GM12878 (cell line): Measurements from ENCODE around the gene NCBP3. TPM values are rescaled to one million over a fixed set of nuclear protein-coding genes. Genes with fewer than 3 reads are reported as not detected.
A peak's percentile ranks its signal among the peaks of the same experiment; 100 is the strongest.

Experiments used
- CEBPZ ChIP-seq: fragments of 150-350 bp; IDR thresholded peaks from 2 replicates; pipeline ENCODE4 v1.6.1; 2016; ENCODE audit warnings: low read depth, low read length
- GATAD2B ChIP-seq: fragments of 450-650 bp; conservative IDR thresholded peaks from 2 replicates; pipeline ENCODE4 v1.6.1; 2017; ENCODE audit warnings: low read depth, mild to moderate bottlenecking, moderate library complexity
- HCFC1 ChIP-seq: fragments of 150-350 bp; IDR thresholded peaks from 2 replicates; pipeline ENCODE4 v1.6.1; 2014; ENCODE audit warnings: low read length
- HDAC6 ChIP-seq: fragments of 200-600 bp; sonication (generic); IDR thresholded peaks from one replicate; pipeline ENCODE4 v1.8.0; 2017; ENCODE audit warnings: antibody characterized with exemption; ENCODE audit not compliant: unreplicated experiment
- HDGF ChIP-seq: fragments of 450-650 bp; IDR thresholded peaks from 2 replicates; pipeline ENCODE4 v1.6.1; 2016; ENCODE audit warnings: antibody characterized with exemption
- MTA3 ChIP-seq: IDR thresholded peaks from 2 replicates; pipeline ENCODE4 v1.6.1; 2012; ENCODE audit warnings: low read length, inconsistent platforms, borderline replicate concordance
- NFIC ChIP-seq: IDR thresholded peaks from 2 replicates; pipeline ENCODE4 v1.6.1; 2012; ENCODE audit warnings: low read depth, mild to moderate bottlenecking, inconsistent platforms, low read length, moderate library complexity
- NR2C2 ChIP-seq: IDR thresholded peaks from 2 replicates; pipeline ENCODE4 v1.6.1; 2011; ENCODE audit warnings: borderline replicate concordance, low read depth; ENCODE audit not compliant: control insufficient read depth, insufficient read length
- PML ChIP-seq: IDR thresholded peaks from 2 replicates; pipeline ENCODE4 v1.6.1; 2012; ENCODE audit warnings: low read length, inconsistent platforms
- POLR2AphosphoS2 ChIP-seq: IDR thresholded peaks from 2 replicates; pipeline ENCODE4 v1.6.1; 2011; ENCODE audit warnings: low read depth, mild to moderate bottlenecking, low read length, improper control_type of control experiment, moderate library complexity
- RAD51 ChIP-seq: fragments of 450-650 bp; IDR thresholded peaks from 2 replicates; pipeline ENCODE4 v1.6.1; 2016; ENCODE audit warnings: moderate library complexity, mild to moderate bottlenecking, inconsistent platforms
- RB1 ChIP-seq: fragments of 450-650 bp; formaldehyde crosslinking; IDR thresholded peaks from 2 replicates; pipeline ENCODE4 v1.6.1; 2017; ENCODE audit warnings: mild to moderate bottlenecking, borderline replicate concordance
- RELB ChIP-seq: fragments of 450-650 bp; IDR thresholded peaks from 2 replicates; pipeline ENCODE4 v1.6.1; 2017; ENCODE audit warnings: low read depth, mild to moderate bottlenecking, moderate library complexity
- SMAD5 ChIP-seq: IDR thresholded peaks from 2 replicates; pipeline ENCODE4 v1.6.1; 2016; ENCODE audit warnings: antibody characterized with exemption, low read depth
- SMARCA5 ChIP-seq: fragments of 450-650 bp; IDR thresholded peaks from 2 replicates; pipeline ENCODE4 v1.6.1; 2017; ENCODE audit warnings: mild to moderate bottlenecking
- SMC3 ChIP-seq: IDR thresholded peaks from 2 replicates; pipeline ENCODE4 v1.6.1; 2011; ENCODE audit warnings: low read length, improper control_type of control experiment, borderline replicate concordance
- SP1 ChIP-seq: IDR thresholded peaks from one replicate; pipeline ENCODE4 v1.6.1; 2011; ENCODE audit warnings: low read depth, low read length
- SREBF1 ChIP-seq: IDR thresholded peaks from 2 replicates; pipeline ENCODE4 v1.6.1; 2012; ENCODE audit warnings: mild to moderate bottlenecking, low read length
- SRF ChIP-seq, 2 experiments: IDR thresholded peaks; 2 replicates each; pipeline ENCODE4 v1.6.1; 2011; ENCODE audit warnings: low read depth in 2 of 2, low read length in 2 of 2, mild to moderate bottlenecking in 1 of 2, moderate library complexity in 1 of 2
- WRNIP1 ChIP-seq: IDR thresholded peaks from 2 replicates; pipeline ENCODE4 v1.6.1; 2011; ENCODE audit warnings: low read depth, low read length, improper control_type of control experiment, borderline replicate concordance
- YY1 ChIP-seq: IDR thresholded peaks from 2 replicates; pipeline ENCODE4 v1.6.1; 2011; ENCODE audit warnings: low read depth, mild to moderate bottlenecking, low read length
- ZNF24 ChIP-seq: fragments of 450-650 bp; IDR thresholded peaks from 2 replicates; pipeline ENCODE4 v1.6.1; 2017; ENCODE audit warnings: antibody characterized with exemption, mild to moderate bottlenecking
- ZNF592 ChIP-seq: fragments of 450-650 bp; IDR thresholded peaks from 2 replicates; pipeline ENCODE4 v1.6.1; 2017; ENCODE audit warnings: mild to moderate bottlenecking, moderate library complexity
- polyA plus RNA-seq, 11 experiments: library from polyadenylated mRNA; depleted of rRNA in 4 of 11; unstranded in 6 of 11; stranded (reverse) in 5 of 11; fragments of >200 nt; fragmentation: Nextera tagmentation in 4 of 11; fragmentation: Illumina TruSeq in 1 of 11; extraction: Ambion mirVana in 4 of 11; extraction: Trizol in 1 of 11; gene quantifications; 1 replicate in 1 of 11; 2 replicates in 10 of 11; pipeline versions ENCODE4 v1.2.1 to v1.2.3, GENCODE V29; 2011 to 2016; ENCODE audit warnings: inconsistent platforms in 2 of 11, missing spikeins in 2 of 11, low read depth in 1 of 11
- total RNA-seq, 4 experiments: library from RNA; depleted of rRNA in 3 of 4; stranded (reverse); fragments of >200 nt in 3 of 4; fragmentation: Illumina TruSeq in 1 of 4; extraction: Trizol in 1 of 4; gene quantifications; 2 replicates each; pipeline versions ENCODE4 v1.2.1 to v1.2.3, GENCODE V29; 2013 to 2021

NCBP3 gene
- total and polyA plus RNA-seq, 10 of the 15 experiments (the other 5 are each of a cell fraction or from before 2014, with no cell fraction given), result 5.2 to 32.0 (median 23.2) TPM

GRCh38 chr17:3845621-3846436 lies at the start of gene NCBP3 (continued):
- TF ChIP-seq CEBPZ, result no peak
- peak; percentile 81 for TF ChIP-seq GATAD2B
- TF ChIP-seq RB1, result peak; percentile 98; the same call in 1 of the 2 replicates
- no peak for TF ChIP-seq RELB
- peak; percentile 91 for TF ChIP-seq ZNF592
- peak; percentile 68 for TF ChIP-seq SMAD5
- TF ChIP-seq SREBF1, result no peak
- TF ChIP-seq HCFC1, result peak; percentile 80
- TF ChIP-seq ZNF24, result peak; percentile 91
- TF ChIP-seq NR2C2, result no peak
- no peak for TF ChIP-seq NFIC
- TF ChIP-seq POLR2AphosphoS2, result peak; percentile 86; the same call in 1 of the 2 replicates
- TF ChIP-seq SMC3, result peak; percentile 35; the same call in 1 of the 2 replicates
- TF ChIP-seq SRF (IDR thresholded peaks at IDR 0.05; ENCODE audit: low read depth in 2 of 2, low read length in 2 of 2), result 0 out of 4 replicates have a peak, but pooled peaks of 1 of the 2 experiments have one; percentile 50
- peak; percentile 97 for TF ChIP-seq SMARCA5
- TF ChIP-seq MTA3, result no peak
- TF ChIP-seq RAD51, result no peak
- no peak for TF ChIP-seq HDAC6
- TF ChIP-seq SP1, result peak; percentile 75
- no peak for TF ChIP-seq WRNIP1
- TF ChIP-seq YY1, result peak; percentile 98
- TF ChIP-seq HDGF, result peak; percentile 49; the same call in 1 of the 2 replicates
- TF ChIP-seq PML, result peak; percentile 76; the same call in 1 of the 2 replicates
